ENCODE data around the gene DUS1L.

DNA sequence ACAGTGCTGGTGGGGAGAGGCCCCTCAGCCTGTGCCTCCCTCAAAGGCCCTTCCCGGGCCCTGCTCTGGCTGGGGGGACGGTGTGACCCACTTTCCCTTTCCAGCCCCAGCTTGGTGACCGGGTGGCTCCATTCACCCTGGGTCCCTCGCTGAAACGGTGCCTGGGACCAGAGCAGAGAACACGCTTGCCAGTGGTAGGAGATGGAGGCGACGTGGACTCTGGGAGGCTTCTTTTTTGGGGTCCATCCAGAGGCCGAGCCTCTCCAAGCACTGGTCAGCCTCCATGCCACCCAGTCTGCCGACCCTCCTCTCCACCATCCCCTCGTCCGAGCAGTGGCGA is 50.7 kb downstream of the DUS1L start:
- TF ChIP-seq, protein P1, sequence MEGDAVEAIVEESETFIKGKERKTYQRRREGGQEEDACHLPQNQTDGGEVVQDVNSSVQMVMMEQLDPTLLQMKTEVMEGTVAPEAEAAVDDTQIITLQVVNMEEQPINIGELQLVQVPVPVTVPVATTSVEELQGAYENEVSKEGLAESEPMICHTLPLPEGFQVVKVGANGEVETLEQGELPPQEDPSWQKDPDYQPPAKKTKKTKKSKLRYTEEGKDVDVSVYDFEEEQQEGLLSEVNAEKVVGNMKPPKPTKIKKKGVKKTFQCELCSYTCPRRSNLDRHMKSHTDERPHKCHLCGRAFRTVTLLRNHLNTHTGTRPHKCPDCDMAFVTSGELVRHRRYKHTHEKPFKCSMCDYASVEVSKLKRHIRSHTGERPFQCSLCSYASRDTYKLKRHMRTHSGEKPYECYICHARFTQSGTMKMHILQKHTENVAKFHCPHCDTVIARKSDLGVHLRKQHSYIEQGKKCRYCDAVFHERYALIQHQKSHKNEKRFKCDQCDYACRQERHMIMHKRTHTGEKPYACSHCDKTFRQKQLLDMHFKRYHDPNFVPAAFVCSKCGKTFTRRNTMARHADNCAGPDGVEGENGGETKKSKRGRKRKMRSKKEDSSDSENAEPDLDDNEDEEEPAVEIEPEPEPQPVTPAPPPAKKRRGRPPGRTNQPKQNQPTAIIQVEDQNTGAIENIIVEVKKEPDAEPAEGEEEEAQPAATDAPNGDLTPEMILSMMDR (IDR thresholded peaks at IDR 0.05; ENCODE audit: poor library complexity): no peak
- no peak for TF ChIP-seq EZH2phosphoT487 (IDR thresholded peaks at IDR 0.05; ENCODE audit: low read depth, severe bottlenecking, unreplicated experiment)
